ENCODE data around the gene LILRA2. TPM values are rescaled to one million over a fixed set of nuclear protein-coding genes. Genes with fewer than 3 reads are reported as not detected.

Gene LILRA2
- polyA plus RNA-seq: under 1 TPM; 0.53 to 0.55 TPM

DNA sequence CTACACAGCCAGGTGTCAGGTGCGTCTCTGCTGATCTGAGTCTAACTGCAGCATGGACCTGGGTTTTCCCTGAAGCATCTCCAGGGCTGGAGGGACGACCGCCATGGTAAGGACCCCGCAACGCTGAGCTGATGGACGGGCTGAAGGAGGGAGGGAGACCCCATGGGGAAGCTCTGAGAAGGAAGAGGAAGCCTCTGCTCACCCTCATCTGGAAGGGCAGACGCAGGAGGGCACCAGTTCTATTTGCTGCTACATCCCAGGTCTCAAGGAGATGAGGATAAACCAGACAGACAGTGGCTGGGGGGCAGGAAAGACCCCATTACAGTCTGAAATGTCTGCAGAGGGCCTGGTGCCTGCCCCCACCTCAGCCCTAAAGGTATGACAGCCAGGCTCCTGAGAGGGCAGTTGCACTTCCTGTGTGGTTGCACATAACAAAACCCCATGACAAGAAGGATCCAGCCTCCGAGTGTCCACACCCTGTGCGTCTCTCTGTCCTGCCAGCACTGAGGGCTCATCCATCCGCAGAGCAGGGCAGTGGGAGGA, at the start of gene LILRA2:
LILRA2 (plus strand) TSS at position 461 of the 543 bp plus-strand sequence. CDS start 89 bp downstream, outside the sequence.
- H3K27me3 ChIP-seq (ENCODE audit: control insufficient read depth in 1 of 2, insufficient read depth in 2 of 2, low read length in 2 of 2): no peaks in the 10 kb centered on the region
- no peak within 1 kb of the TSS for H3K4me3 ChIP-seq (ENCODE audit: low read depth in 1 of 2, low read length in 2 of 2)
- H3K9me3 ChIP-seq (ENCODE audit: control insufficient read depth in 2 of 2, insufficient read depth in 1 of 2, low read depth in 1 of 2, low read length in 1 of 2): no peaks in the 10 kb centered on the region
- H3K4me1 ChIP-seq (ENCODE audit: control insufficient read depth in 2 of 2, insufficient read depth in 2 of 2, low read length in 1 of 2): no peaks in the 10 kb centered on the region
- no peaks in the 10 kb centered on the region for H3K36me3 ChIP-seq (ENCODE audit: control insufficient read depth in 2 of 2, insufficient read depth in 2 of 2, low read length in 1 of 2)
- 54 to 60% methylated on average over 10 of the region's 10 CpGs for WGBS, 2 donors
- no peak within 1 kb of the TSS for H3K27ac ChIP-seq (ENCODE audit: low read depth in 2 of 2, low read length in 1 of 2)

DNA sequence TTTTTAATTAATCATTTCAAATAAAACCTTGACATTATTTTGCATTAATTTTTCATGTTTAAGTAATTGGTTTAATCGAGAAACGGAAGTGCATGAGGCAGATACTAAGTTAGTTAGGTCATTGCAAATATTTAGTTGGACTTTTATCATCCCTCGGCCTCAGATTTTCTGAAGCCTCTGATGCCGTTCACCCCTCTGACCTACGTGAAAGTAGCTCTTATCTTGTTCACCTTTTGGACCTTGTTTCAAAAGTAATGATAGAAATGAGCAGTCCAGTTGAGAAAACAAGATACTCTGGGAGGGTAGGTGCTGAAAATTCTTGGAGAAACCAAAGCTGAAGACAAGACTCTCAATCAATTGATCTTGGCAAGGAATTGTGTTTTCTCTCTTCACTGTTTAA, 48.0 kb upstream of the LILRA2 start:
- WGBS, 2 donors: 75 to 78% methylated on average over 5 of the region's 5 CpGs

DNA sequence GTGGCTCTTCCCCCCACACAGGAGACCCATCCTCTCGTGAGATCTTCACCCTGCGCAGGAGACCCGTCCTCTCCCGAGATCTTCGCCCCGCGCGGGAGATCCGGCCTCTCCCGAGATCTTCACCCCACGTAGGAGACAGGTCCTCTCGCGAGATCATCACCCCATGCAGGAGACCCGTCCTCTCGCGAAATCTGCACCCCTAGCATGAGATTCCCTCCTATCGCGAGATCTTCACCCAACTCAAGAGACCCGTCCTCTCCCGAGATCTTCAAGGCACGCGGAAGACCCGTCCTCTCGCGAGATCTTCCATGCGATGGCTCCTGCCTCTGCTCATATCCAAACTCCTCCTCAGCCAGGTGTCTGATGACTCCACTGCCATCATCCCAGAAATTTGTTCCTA, 46.6 kb upstream of the LILRA2 start:
- Histone ChIP-seq H3K4me3 (ENCODE audit: low read depth in 1 of 2, low read length in 2 of 2) (no peak overlapping the region), H3K36me3 (ENCODE audit: control insufficient read depth in 2 of 2, insufficient read depth in 2 of 2, low read length in 1 of 2) (no peaks in the 10 kb centered on the region), H3K27me3 (ENCODE audit: control insufficient read depth in 1 of 2, insufficient read depth in 2 of 2, low read length in 2 of 2) (no peaks in the 10 kb centered on the region), H3K27ac (ENCODE audit: low read depth in 2 of 2, low read length in 1 of 2) (no peak overlapping the region), H3K9me3 (ENCODE audit: control insufficient read depth in 2 of 2, insufficient read depth in 1 of 2, low read depth in 1 of 2, low read length in 1 of 2) (no peaks in the 10 kb centered on the region), H3K4me1 (ENCODE audit: control insufficient read depth in 2 of 2, insufficient read depth in 2 of 2, low read length in 1 of 2) (no peaks in the 10 kb centered on the region)
- 91 to 92% methylated on average over 26 of the region's 26 CpGs for whole genome bisulfite sequencing, 2 donors

More for the DNA sequence above, 48.0 kb upstream of the LILRA2 start:
- no peak overlapping the region for H3K27ac ChIP-seq (ENCODE audit: low read depth in 2 of 2, low read length in 1 of 2)
- no peaks in the 10 kb centered on the region for H3K4me1 ChIP-seq (ENCODE audit: control insufficient read depth in 2 of 2, insufficient read depth in 2 of 2, low read length in 1 of 2)
- H3K9me3 ChIP-seq (ENCODE audit: control insufficient read depth in 2 of 2, insufficient read depth in 1 of 2, low read depth in 1 of 2, low read length in 1 of 2): no peaks in the 10 kb centered on the region
- no peaks in the 10 kb centered on the region for H3K27me3 ChIP-seq (ENCODE audit: control insufficient read depth in 1 of 2, insufficient read depth in 2 of 2, low read length in 2 of 2)
- H3K4me3 ChIP-seq (ENCODE audit: low read depth in 1 of 2, low read length in 2 of 2): no peak overlapping the region
- H3K36me3 ChIP-seq (ENCODE audit: control insufficient read depth in 2 of 2, insufficient read depth in 2 of 2, low read length in 1 of 2): no peaks in the 10 kb centered on the region

GRCh38 chr19:54530866-54531265, 42.7 kb upstream of the LILRA2 start:
- Histone ChIP-seq H3K4me1 (ENCODE audit: control insufficient read depth in 2 of 2, insufficient read depth in 2 of 2, low read length in 1 of 2) (no peaks in the 10 kb centered on the region), H3K9me3 (ENCODE audit: control insufficient read depth in 2 of 2, insufficient read depth in 1 of 2, low read depth in 1 of 2, low read length in 1 of 2) (no peaks in the 10 kb centered on the region), H3K4me3 (ENCODE audit: low read depth in 1 of 2, low read length in 2 of 2) (no peak overlapping the region), H3K27me3 (ENCODE audit: control insufficient read depth in 1 of 2, insufficient read depth in 2 of 2, low read length in 2 of 2) (no peaks in the 10 kb centered on the region), H3K27ac (ENCODE audit: low read depth in 2 of 2, low read length in 1 of 2) (no peak overlapping the region), H3K36me3 (ENCODE audit: control insufficient read depth in 2 of 2, insufficient read depth in 2 of 2, low read length in 1 of 2) (no peaks in the 10 kb centered on the region)
- 53 to 57% methylated on average over 5 of the region's 5 CpGs for WGBS, 2 donors

GRCh38 chr19:54532528-54532927, 41.1 kb upstream of the LILRA2 start:
- Histone ChIP-seq H3K36me3 (ENCODE audit: control insufficient read depth in 2 of 2, insufficient read depth in 2 of 2, low read length in 1 of 2) (no peaks in the 10 kb centered on the region), H3K4me3 (ENCODE audit: low read depth in 1 of 2, low read length in 2 of 2) (no peak overlapping the region), H3K4me1 (ENCODE audit: control insufficient read depth in 2 of 2, insufficient read depth in 2 of 2, low read length in 1 of 2) (no peaks in the 10 kb centered on the region), H3K27me3 (ENCODE audit: control insufficient read depth in 1 of 2, insufficient read depth in 2 of 2, low read length in 2 of 2) (no peaks in the 10 kb centered on the region), H3K27ac (ENCODE audit: low read depth in 2 of 2, low read length in 1 of 2) (no peak overlapping the region), H3K9me3 (ENCODE audit: control insufficient read depth in 2 of 2, insufficient read depth in 1 of 2, low read depth in 1 of 2, low read length in 1 of 2) (no peaks in the 10 kb centered on the region)
- WGBS, 2 donors: 69 to 70% methylated on average over 4 of the region's 4 CpGs

GRCh38 chr19:54533476-54533875, 40.1 kb upstream of the LILRA2 start:
- WGBS, 2 donors: 80 to 83% methylated on average over 8 of the region's 8 CpGs
- Histone ChIP-seq H3K9me3 (ENCODE audit: control insufficient read depth in 2 of 2, insufficient read depth in 1 of 2, low read depth in 1 of 2, low read length in 1 of 2) (no peaks in the 10 kb centered on the region), H3K4me3 (ENCODE audit: low read depth in 1 of 2, low read length in 2 of 2) (no peak overlapping the region), H3K4me1 (ENCODE audit: control insufficient read depth in 2 of 2, insufficient read depth in 2 of 2, low read length in 1 of 2) (no peaks in the 10 kb centered on the region), H3K27me3 (ENCODE audit: control insufficient read depth in 1 of 2, insufficient read depth in 2 of 2, low read length in 2 of 2) (no peaks in the 10 kb centered on the region), H3K27ac (ENCODE audit: low read depth in 2 of 2, low read length in 1 of 2) (no peak overlapping the region), H3K36me3 (ENCODE audit: control insufficient read depth in 2 of 2, insufficient read depth in 2 of 2, low read length in 1 of 2) (no peaks in the 10 kb centered on the region)

- Histone ChIP-seq H3K9me3 (ENCODE audit: control insufficient read depth in 2 of 2, insufficient read depth in 1 of 2, low read depth in 1 of 2, low read length in 1 of 2) (no peaks in the 10 kb centered on the region), H3K27me3 (ENCODE audit: control insufficient read depth in 1 of 2, insufficient read depth in 2 of 2, low read length in 2 of 2) (no peaks in the 10 kb centered on the region), H3K36me3 (ENCODE audit: control insufficient read depth in 2 of 2, insufficient read depth in 2 of 2, low read length in 1 of 2) (no peaks in the 10 kb centered on the region), H3K4me3 (ENCODE audit: low read depth in 1 of 2, low read length in 2 of 2) (no peak overlapping the region), H3K27ac (ENCODE audit: low read depth in 2 of 2, low read length in 1 of 2) (no peak overlapping the region), H3K4me1 (ENCODE audit: control insufficient read depth in 2 of 2, insufficient read depth in 2 of 2, low read length in 1 of 2) (no peaks in the 10 kb centered on the region)
- 64 to 66% methylated on average over 8 of the region's 8 CpGs for WGBS, 2 donors
These were observed 39.4 kb upstream of the LILRA2 start for GRCh38 chr19:54534156-54534555.

DNA sequence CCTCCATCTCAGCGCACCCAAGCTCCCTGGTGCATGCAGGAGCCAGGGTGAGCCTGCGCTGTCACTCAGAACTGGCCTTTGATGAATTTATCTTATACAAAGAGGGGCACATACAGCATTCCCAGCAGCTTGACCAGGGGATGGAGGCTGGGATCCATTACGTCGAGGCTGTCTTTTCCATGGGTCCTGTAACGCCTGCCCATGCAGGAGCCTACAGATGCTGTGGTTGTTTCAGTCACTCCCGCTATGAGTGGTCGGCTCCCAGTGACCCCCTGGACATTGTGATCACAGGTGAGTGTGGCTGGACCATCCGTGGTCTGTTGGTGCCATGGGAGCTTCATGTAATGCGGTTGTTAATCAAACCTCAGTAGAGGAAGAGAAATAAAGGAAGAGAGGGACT, 38.0 kb upstream of the LILRA2 start:
- Histone ChIP-seq H3K4me3 (ENCODE audit: low read depth in 1 of 2, low read length in 2 of 2) (no peak overlapping the region), H3K27ac (ENCODE audit: low read depth in 2 of 2, low read length in 1 of 2) (no peak overlapping the region), H3K9me3 (ENCODE audit: control insufficient read depth in 2 of 2, insufficient read depth in 1 of 2, low read depth in 1 of 2, low read length in 1 of 2) (no peaks in the 10 kb centered on the region), H3K36me3 (ENCODE audit: control insufficient read depth in 2 of 2, insufficient read depth in 2 of 2, low read length in 1 of 2) (no peaks in the 10 kb centered on the region), H3K4me1 (ENCODE audit: control insufficient read depth in 2 of 2, insufficient read depth in 2 of 2, low read length in 1 of 2) (no peaks in the 10 kb centered on the region), H3K27me3 (ENCODE audit: control insufficient read depth in 1 of 2, insufficient read depth in 2 of 2, low read length in 2 of 2) (no peaks in the 10 kb centered on the region)
- WGBS, 2 donors: 84 to 88% methylated on average over 9 of the region's 9 CpGs

DNA sequence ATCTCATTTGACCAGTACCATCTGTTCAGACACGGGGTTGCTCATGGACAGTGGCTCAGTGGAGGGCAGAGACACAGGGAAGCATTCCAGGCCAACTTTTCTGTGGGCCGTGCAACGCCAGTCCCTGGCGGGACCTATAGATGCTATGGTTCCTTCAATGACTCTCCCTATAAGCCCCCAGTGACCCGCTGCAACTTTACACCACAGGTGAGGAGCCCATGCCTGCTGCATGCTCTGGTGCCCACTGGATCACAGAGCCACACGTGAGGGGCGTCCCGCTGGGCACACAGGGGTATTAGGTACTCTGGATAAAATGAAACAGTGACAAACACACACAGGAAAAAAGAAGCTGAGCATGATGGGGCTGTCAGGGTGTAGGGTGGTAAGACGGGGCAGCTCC, 36.6 kb upstream of the LILRA2 start:
- H3K36me3 ChIP-seq (ENCODE audit: control insufficient read depth in 2 of 2, insufficient read depth in 2 of 2, low read length in 1 of 2): no peaks in the 10 kb centered on the region
- WGBS, 2 donors: 81 to 82% methylated on average over 9 of the region's 9 CpGs
- no peak overlapping the region for H3K4me3 ChIP-seq (ENCODE audit: low read depth in 1 of 2, low read length in 2 of 2)
- no peaks in the 10 kb centered on the region for H3K4me1 ChIP-seq (ENCODE audit: control insufficient read depth in 2 of 2, insufficient read depth in 2 of 2, low read length in 1 of 2)
- no peak overlapping the region for H3K27ac ChIP-seq (ENCODE audit: low read depth in 2 of 2, low read length in 1 of 2)
- H3K27me3 ChIP-seq (ENCODE audit: control insufficient read depth in 1 of 2, insufficient read depth in 2 of 2, low read length in 2 of 2): no peaks in the 10 kb centered on the region
- no peaks in the 10 kb centered on the region for H3K9me3 ChIP-seq (ENCODE audit: control insufficient read depth in 2 of 2, insufficient read depth in 1 of 2, low read depth in 1 of 2, low read length in 1 of 2)

- H3K27ac ChIP-seq (ENCODE audit: low read depth in 2 of 2, low read length in 1 of 2): no peak overlapping the region
- 44 to 45% methylated on average over 2 of the region's 2 CpGs for WGBS, 2 donors
- no peaks in the 10 kb centered on the region for H3K36me3 ChIP-seq (ENCODE audit: control insufficient read depth in 2 of 2, insufficient read depth in 2 of 2, low read length in 1 of 2)
- H3K9me3 ChIP-seq (ENCODE audit: control insufficient read depth in 2 of 2, insufficient read depth in 1 of 2, low read depth in 1 of 2, low read length in 1 of 2): no peaks in the 10 kb centered on the region
- no peaks in the 10 kb centered on the region for H3K27me3 ChIP-seq (ENCODE audit: control insufficient read depth in 1 of 2, insufficient read depth in 2 of 2, low read length in 2 of 2)
- H3K4me3 ChIP-seq (ENCODE audit: low read depth in 1 of 2, low read length in 2 of 2): no peak overlapping the region
- H3K4me1 ChIP-seq (ENCODE audit: control insufficient read depth in 2 of 2, insufficient read depth in 2 of 2, low read length in 1 of 2): no peaks in the 10 kb centered on the region
These were observed 31.9 kb upstream of the LILRA2 start for GRCh38 chr19:54541712-54542111.
